KOPT-K1 (cell line): ENCODE data around the gene CFAP46.

Experiments
- H3K27ac ChIP-seq: fragments of 200-600 bp; sonication (generic); 2 replicates; pipeline ENCODE4 v1.5.1; 2016; ENCODE audit warnings: antibody characterized with exemption, mild to moderate bottlenecking, low read depth, low read length; ENCODE audit not compliant: poor library complexity, severe bottlenecking
- H3K36me3 ChIP-seq: fragments of 200-600 bp; sonication (generic); 2 replicates; pipeline ENCODE4 v1.5.1; 2017; ENCODE audit warnings: antibody characterized with exemption, mild to moderate bottlenecking, low read length, moderate library complexity; ENCODE audit not compliant: insufficient read depth
- H3K9me3 ChIP-seq: fragments of 200-600 bp; sonication (generic); 2 replicates; pipeline ENCODE4 v1.5.1; 2017; ENCODE audit warnings: antibody characterized with exemption, low read length, mild to moderate bottlenecking; ENCODE audit not compliant: insufficient read depth, poor library complexity, severe bottlenecking

Gene CFAP46

DNA sequence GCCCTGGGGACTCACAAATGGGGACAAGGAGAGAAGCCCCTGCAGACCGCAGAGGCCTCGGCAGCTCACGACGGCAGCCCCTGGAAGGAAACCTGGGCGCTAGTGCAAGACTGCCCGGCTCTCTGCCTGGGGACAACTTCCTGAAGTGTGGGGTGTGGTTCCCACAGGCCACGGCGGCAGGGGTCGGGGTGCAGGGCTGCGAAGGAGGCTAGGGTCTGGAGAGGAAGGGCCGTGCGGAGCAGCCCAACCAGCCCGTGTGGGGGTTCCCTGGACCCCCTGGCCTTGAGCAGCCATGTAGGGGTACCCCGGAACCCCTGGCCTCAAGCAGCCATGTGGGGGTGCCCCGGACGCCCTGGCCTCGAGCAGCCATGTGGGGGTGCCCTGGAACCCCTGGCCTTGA lies 19.5 kb downstream of the CFAP46 start:
- no peak overlapping the region for H3K27ac ChIP-seq
- no peaks in the 10 kb centered on the region for H3K36me3 ChIP-seq
- no peaks in the 10 kb centered on the region for H3K9me3 ChIP-seq

DNA sequence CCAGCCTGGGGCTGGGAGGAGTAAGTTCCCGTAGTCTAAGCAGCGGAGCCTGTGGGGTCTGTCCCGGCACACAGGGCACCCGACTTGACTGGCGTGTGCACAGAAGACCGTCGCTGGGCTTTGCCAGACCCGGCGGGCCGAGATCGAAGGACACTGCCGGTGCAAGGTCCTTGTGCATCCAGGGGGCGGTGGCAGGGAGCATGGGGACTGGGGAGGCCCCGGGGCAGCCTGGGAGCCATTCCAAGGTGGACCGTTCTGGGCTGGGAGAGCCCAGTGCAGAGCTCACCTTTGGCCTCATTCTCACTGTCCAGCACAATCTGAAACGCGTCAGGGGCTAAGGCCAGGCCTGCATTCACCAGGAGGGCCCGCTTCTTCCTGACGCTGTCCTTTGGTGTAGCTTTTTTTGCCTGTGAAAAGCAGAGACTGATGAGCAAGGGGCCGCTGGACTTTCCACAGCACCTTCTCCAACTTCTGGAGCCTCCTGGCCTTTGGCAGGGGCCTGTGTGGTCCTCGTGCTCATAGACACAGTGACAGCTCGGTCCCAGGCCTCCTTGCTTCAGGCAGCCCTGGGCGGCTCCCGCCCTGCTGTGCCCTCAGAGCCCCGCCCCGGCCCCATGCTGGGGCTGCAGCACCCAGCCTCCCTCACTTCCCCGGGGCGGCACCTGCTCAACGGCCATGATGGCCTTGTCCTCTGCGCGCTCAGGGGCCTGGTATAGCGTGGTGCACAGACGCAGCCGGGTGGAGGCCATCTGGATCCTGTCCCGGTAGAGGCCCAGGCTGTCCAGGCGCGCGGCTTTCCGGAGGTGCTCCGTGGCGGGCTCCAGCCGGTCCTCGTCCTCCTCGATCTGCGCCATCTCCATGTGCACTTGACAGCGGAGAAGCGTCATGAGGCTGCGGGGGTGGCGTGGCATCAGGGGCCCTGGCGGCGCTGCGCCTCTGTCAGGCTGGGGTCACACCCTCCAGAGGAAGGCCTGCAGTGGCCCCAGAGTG lies 20.3 kb downstream of the CFAP46 start:
- Histone ChIP-seq H3K9me3 (no peaks in the 10 kb centered on the region), H3K36me3 (no peaks in the 10 kb centered on the region), H3K27ac (no peak overlapping the region)

DNA sequence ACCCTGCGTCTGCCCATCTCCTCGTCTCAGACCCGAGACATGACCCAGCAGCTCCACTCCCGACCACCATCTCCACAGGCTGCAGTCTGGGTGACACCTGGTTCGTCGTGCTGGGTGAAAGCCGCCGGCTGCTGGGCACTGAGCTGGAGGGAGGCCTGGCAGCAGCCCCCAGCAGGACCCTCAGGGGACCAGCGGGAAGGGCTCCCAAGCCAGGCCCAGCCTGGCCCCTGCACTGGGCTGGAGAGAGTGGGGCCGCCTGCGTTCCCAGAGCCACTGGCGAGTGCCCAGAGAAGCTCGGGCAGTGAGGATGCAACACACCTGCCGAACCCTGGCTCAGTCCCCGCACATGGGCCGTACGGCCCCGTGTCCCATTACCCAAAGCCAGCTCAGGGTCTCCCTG lies 21.3 kb downstream of the CFAP46 start:
- Histone ChIP-seq H3K27ac (no peak overlapping the region), H3K36me3 (no peaks in the 10 kb centered on the region), H3K9me3 (no peaks in the 10 kb centered on the region)

DNA sequence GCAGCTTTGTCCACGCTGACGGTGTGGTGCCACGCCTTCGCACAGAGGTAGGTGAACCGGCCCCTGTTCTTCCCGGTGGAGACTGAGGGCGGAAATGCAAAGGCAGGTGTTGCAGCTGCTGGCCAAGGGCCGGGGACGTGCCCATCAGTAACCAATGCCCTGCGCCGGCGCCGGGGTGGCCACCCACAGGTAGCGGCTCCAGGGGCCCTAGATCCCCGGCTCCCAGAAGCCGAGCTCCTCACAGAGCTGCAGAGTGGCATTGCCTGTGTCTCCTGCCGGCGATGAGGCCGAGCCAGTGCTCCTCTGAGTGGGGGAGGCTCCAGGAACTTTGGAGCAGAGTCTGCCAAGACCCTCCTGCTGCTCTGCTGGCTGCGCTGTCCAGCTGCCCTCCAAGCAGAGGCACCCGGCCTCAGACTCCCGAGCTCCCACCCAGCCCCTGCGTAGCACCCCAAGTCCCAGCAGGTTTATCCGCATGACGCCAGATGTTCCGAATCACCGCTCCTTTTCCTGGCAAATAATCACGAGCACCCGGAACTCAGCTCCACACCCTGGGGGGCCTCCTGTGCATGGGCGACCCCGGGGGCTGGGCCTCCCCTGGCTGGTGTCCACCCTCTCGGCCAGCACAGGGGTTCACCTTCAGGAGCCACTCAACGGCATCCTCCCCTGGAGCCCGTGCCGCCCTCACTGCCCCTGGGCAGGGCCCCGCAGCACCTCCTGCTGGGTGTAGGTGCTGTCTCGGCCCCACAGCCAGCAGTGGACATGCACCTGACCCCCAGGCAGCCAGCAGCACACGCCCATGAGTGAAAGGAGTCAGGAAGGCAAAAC lies 22.1 kb downstream of the CFAP46 start:
- H3K36me3 ChIP-seq = no peaks in the 10 kb centered on the region
- no peaks in the 10 kb centered on the region for H3K9me3 ChIP-seq
- no peak overlapping the region for H3K27ac ChIP-seq

DNA sequence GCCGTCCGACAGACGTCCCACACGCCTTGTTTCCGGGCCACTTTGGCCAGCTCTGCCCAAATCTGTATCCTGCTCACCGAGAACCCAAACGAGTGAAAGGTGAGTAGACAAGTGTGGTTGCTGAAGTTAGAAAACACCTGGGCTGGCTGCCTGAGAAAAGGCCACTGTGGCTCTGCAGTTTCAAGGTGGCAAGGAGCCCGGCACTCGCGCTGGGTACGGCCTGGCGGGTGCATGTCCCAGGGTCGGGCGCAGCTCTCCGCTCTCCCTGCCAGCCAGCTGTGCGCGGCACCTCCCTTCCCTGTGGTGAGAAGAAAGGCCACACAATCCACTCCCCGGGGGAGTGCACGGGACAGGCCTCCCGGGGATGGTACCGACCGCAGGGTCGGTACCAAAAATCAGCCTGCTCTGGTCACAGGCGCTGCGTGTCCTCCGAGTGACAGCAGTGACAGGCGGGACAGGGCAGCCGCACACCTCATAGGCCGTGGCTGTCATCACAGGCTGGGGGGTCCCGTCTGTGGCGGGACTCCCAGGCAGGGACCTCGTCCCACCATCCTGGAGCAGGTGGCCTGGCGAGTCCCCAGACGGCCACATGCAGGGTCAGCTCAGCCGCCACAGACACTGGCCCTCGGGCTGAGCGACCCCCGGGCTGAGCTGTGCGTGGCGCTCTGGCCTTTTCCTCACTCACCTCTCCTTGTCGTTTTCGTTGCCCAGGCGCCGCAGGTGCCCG lies 22.8 kb downstream of the CFAP46 start:
- Histone ChIP-seq H3K36me3 (no peaks in the 10 kb centered on the region), H3K9me3 (no peaks in the 10 kb centered on the region), H3K27ac (no peak overlapping the region)

DNA sequence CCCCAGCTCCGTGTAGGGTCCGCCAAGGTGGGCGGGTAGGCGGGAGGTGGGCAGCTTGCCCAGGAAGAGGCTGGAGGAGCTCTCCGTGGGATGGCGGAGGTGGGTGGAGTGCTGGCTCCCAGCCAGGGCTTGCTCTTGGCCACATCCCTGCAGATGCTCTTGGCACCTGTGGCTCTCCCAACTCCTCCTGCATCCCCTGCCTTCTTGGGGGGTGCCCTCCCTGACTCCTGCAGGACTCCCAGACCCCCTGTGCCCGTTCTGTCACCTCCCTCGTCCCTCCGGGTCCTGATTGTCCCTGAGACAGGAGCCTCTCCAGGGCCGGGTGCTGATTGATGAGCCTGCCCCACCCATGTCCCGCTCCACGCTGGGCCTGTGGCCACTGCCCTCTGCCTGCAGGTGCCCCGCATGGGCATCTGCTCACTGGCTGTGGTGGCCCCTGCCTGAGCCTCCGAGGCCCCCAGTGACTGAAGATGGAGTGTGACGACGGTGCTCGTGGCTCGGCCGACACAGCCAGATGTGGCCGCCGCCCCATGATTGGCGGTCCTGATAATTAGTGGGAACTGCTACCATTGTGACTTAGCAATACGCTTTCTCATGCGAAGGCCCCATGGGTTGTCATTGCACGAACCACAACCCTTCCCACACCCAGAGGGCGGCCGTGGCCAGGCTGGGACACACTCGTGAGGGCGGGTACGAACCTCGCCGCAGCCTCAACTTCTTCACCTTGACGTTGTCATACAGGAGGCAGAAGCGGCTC lies 23.6 kb downstream of the CFAP46 start:
- Histone ChIP-seq H3K27ac (no peak overlapping the region), H3K9me3 (no peaks in the 10 kb centered on the region), H3K36me3 (no peaks in the 10 kb centered on the region)

DNA sequence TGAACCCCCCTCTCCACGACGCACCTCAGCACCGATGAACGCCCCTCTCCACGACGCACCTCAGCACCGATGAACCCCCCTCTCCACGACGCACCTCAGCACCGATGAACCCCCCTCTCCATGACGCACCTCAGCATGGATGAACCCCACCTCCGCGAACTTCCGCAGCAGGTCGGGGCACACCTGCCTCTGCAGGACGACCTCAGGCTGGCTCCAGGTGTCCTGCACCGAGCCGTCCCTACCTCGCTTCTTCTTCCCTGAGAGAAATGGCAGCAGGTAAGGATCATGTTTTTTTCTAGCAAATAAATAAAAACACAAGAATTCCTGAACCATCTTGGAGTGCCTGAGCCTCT lies 24.1 kb downstream of the CFAP46 start:
- no peak overlapping the region for H3K27ac ChIP-seq
- no peaks in the 10 kb centered on the region for H3K36me3 ChIP-seq
- no peaks in the 10 kb centered on the region for H3K9me3 ChIP-seq

DNA sequence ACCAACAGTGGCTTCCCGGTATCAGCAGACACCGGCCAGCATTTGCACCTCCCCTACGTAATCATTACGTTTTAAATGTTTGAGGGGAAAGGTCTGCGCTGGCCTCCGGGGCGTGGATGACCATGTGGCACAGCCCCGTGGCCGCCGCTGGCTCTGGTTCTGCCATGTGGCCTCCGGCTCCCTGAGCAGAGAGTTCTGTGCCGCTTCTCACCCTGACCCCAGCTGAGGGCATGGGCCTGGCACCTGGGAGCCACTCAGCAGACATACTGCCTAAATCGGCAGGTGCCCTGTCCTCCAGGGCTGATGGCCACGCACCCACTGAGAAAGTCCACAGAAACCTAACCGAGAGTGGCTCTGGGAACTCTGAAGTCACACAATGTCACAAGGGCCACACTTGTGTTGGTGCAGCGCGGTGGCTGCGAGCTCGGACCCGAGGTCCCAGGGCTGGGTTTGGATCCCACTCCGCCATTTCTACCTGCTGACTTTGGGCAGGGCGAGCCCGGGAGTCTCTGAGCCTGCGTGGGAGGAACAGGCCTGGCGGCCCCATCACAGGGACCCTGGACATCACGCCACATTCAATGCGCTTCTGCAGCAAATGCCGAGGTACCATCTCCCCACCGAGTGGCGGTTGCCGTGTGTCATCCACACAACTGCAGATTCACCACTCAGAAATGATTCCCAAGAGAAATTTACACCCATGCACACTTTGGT lies 25.3 kb downstream of the CFAP46 start:
- no peaks in the 10 kb centered on the region for H3K9me3 ChIP-seq
- H3K27ac ChIP-seq = no peak overlapping the region
- H3K36me3 ChIP-seq = no peaks in the 10 kb centered on the region

DNA sequence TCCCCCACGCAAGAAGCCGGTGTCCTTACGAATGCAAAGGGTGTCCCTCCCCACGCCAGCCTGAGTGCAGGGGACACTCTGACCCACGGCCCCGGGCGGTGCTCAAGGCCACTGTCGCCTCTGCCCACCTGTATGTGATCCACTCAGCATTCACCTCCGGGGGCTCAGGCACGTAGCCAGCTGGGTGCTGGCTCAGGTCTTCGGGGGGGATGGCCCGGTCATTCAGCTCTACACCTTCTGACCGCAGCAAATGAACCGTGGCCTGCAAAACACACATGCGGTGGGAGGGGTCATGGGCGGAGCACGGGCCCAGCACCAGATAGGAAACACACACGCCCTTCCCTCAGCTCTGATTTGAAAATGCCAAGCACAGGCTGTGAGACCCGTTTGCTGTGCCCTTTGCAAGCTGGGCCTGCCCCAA lies 25.9 kb downstream of the CFAP46 start:
- no peaks in the 10 kb centered on the region for H3K9me3 ChIP-seq
- H3K36me3 ChIP-seq = no peaks in the 10 kb centered on the region
- H3K27ac ChIP-seq = no peak overlapping the region

DNA sequence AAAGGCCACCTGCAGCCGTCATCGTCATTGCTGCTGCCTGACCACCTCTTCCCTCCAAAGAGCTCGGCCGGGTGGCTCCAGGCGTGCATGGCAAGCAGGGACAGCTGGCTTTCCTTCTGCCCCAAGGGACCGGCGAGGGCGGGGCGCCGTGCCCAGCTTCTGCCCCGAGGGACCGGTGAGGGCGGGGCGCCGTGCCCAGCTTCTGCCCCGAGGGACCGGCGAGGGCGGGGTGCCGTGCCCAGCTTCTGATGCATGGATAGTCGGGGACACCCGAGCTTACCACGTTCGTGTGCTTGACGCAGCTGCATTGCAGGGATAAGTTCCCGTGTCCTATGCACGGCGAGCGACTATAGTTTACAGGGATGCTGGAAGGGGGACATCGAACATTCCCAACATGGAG lies 27.0 kb downstream of the CFAP46 start:
- Histone ChIP-seq H3K27ac (no peak overlapping the region), H3K36me3 (no peaks in the 10 kb centered on the region), H3K9me3 (no peaks in the 10 kb centered on the region)

DNA sequence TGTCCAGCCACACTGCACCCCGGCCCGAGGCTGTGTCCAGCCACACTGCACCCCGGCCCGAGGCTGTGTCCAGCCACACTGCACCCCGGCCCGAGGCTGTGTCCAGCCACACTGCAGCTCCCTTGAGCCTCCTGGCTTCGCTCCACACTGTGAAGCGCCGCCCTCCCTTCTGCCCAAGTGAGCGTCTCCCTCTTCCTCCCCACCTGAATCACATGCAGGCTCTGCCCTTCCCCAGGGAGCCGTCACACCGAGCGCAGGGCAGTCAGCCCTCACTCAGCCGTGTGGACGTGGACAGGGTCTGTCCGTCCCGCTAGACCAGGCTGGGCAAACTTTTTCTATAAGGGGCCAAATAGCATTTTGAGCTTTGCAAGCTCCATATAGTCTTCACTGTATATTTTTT lies 27.6 kb downstream of the CFAP46 start:
- H3K9me3 ChIP-seq = no peaks in the 10 kb centered on the region
- H3K27ac ChIP-seq = no peak overlapping the region
- no peaks in the 10 kb centered on the region for H3K36me3 ChIP-seq

DNA sequence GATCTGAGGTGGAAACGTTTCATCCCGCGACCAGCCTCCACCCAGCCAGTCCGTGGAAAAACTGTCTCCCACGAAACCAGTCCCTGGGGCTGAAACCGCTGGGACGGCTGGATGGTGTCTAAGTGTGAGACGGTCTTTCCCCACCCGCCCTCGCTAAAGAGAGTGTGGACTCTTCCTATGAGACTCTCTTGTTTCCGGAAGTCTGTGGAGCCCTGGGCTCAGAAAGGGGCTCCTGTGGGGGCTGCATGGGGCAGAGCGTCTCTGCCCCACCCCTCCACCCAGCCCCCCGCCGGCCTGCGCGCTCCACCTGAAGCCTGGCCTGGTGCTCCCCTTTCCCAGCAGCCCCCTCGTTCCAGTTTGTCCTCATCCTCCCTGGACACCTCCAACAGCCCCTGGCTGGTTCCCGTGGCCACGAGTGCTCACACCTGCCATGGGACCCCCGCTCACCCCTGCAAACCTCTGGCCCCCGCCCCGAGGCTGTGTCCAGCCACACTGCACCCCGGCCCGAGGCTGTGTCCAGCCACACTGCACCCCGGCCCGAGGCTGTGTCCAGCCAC lies 28.7 kb downstream of the CFAP46 start:
- H3K27ac ChIP-seq = no peak overlapping the region
- H3K36me3 ChIP-seq = no peaks in the 10 kb centered on the region
- no peaks in the 10 kb centered on the region for H3K9me3 ChIP-seq

DNA sequence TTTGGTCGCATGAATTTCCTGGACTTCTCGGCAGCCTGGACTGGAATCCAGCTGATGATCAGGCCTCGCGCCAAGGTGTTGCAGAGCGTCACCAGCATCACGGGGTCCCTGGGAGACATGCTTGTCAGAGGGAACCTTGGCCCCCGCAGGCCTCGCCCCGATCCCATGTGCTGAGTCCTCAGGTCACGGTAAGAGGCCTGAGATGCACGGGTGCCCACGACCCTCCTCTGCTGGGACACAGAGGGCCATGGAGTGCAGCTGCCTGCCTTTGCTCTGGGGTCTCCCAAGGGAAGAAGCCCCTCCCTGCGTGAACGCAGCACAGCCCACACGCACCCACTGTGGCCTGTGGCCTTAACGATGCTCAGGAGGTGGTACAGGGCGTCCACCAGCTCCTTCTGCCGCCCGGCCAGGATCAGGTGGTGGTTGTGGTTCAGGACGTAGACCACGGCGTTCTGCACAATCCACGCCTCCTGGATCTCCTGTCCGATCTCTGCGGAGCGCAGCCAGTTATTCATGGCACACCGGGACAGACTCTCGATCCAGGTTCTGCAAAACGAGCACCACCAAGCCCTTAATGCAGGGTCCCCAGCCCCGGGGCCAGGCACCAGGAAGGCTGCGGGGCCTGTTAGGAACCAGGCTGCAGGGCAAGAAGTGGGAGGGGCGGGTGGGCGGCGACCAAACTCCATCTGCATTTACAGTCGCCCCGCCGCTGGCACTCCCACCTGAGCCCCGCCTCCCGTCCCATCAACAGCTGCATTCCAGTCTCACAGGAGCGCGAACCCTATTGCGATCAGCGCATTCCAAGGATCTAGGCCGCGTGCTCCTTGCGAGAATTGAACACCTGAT lies 29.4 kb downstream of the CFAP46 start:
- Histone ChIP-seq H3K9me3 (no peaks in the 10 kb centered on the region), H3K27ac (no peak overlapping the region), H3K36me3 (no peaks in the 10 kb centered on the region)
